ENCODE measurements around the gene ATAD5.
"Not testable (repeated sequence)": the region's sequence is repeated elsewhere in the genome, so short reads cannot be mapped to it uniquely, and the experiment has no call there.

Gene ATAD5

DNA sequence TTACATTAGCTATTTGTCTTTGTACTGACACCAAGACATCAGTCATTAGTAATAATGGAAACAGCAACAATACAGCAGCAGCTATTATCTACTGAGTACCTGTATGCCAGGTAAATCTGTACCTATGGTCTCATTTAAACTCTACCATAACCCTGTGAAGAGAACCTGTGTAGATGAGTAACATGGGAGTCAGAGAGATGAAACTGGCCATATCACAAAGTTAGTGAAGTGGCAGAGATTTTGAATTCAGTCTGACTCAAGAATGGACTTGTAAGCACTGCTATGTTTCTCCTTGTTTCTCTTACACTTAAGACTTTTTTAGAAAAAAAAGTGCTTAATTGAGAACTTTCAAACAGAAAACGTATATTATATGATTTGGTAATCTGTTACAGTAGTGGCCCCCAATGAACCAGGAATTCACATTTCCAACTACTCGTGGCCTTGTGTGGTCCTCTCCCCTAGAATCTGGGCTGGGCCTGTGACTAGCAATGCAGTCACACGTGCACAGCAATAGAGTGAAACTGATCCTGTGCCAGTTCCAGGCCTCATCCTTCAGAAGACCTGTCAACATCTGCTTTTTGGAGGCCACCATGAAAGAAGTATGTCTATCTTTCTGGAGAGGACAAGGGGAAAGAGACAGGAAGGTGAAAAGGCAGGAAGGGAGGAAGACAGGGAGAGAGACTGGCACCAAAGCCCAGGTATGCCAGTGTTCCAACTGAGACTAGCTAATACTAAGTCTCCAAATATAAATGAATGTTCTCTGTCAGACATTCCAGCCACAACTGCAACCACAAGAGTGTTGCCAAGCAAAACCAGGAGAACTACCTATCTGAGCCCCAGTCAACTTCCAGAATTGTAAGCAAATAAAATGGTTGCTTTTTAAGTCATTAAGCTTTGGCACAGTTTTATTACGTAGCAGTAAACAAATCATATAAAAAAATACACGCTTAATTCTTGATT is 19.3 kb upstream of the ATAD5 start:
- TF ChIP-seq, protein P1, sequence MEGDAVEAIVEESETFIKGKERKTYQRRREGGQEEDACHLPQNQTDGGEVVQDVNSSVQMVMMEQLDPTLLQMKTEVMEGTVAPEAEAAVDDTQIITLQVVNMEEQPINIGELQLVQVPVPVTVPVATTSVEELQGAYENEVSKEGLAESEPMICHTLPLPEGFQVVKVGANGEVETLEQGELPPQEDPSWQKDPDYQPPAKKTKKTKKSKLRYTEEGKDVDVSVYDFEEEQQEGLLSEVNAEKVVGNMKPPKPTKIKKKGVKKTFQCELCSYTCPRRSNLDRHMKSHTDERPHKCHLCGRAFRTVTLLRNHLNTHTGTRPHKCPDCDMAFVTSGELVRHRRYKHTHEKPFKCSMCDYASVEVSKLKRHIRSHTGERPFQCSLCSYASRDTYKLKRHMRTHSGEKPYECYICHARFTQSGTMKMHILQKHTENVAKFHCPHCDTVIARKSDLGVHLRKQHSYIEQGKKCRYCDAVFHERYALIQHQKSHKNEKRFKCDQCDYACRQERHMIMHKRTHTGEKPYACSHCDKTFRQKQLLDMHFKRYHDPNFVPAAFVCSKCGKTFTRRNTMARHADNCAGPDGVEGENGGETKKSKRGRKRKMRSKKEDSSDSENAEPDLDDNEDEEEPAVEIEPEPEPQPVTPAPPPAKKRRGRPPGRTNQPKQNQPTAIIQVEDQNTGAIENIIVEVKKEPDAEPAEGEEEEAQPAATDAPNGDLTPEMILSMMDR (IDR thresholded peaks at IDR 0.05; ENCODE audit: low read depth, low read length), result no peak
- peak; percentile 47 for DNase-seq (ENCODE audit: low read depth, low spot score)
- in situ Hi-C loops (cut with HindIII; ENCODE audit: low sequenced_read_pairs), result no loop called here
- no peak overlapping the region for H3K4me3 ChIP-seq (ENCODE audit: low read depth, low read length)

DNA sequence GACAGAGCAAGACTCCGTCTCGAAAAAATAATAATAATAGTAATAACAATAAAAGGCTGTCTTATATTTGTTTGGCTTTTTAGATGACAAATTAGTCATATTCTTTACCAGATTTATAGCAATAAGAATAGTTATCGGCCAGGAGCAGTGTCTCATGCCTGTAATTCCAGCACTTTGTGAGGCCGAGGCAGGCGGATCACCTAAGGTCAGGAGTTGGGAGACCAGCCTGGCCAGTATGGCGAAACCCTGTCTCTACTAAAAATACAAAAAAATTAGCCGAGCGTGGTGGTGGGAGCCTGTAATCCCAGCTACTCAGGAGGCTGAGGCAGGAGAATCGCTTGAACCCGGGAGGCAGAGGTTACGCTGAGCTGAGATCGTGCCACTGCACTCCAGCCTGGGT is 17.5 kb upstream of the ATAD5 start:
- DNase-seq (ENCODE audit: low read depth, low spot score); in situ Hi-C loops (cut with HindIII; ENCODE audit: low sequenced_read_pairs); H3K4me3 ChIP-seq (ENCODE audit: low read depth, low read length): not testable (repeated sequence)

DNA sequence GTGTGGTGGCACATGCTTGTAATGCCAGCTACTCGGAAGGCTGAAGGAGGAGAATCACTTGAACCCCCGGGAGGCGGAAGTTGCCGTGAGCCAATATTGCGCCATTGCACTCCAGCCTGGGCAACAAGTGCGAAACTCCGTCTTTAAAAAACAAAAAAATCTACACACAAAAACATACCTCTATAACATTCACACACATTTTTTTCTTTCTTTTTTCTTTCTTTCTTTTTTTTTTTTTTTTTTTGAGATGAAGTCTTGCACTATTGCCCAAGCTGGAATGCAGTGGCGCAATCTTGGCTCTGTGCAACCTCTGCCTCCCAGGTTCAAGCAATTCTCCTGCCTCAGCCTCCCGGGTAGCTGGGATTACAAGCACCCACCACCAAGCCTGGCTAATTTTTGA is 16.9 kb upstream of the ATAD5 start:
- in situ Hi-C loops (cut with HindIII; ENCODE audit: low sequenced_read_pairs); H3K4me3 ChIP-seq (ENCODE audit: low read depth, low read length); DNase-seq (ENCODE audit: low read depth, low spot score): not testable (repeated sequence)

DNA sequence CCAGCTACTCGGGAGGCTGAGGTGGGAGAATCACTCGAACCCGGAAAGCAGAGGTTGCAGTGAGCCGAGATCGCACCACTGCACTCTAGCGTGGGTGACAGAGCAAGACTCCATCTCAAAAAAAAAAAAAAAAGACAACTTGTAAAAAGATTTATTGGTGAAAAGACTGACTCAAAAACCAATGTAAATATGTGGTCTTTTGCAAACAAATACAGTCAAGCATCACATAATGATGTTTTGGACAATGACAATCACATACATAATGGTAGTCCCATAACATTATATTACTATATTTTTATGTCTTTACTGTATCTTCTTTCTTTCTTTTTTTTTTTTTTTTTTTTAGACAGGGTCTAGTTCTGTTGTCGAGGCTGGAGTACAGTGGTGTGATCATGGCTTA is 15.6 kb upstream of the ATAD5 start:
- no peak overlapping the region for H3K4me3 ChIP-seq (ENCODE audit: low read depth, low read length)
- TF ChIP-seq, protein P1 (IDR thresholded peaks at IDR 0.05; ENCODE audit: low read depth, low read length), result no peak
- in situ Hi-C loops (cut with HindIII; ENCODE audit: low sequenced_read_pairs), result no loop called here
- no peak for DNase-seq (ENCODE audit: low read depth, low spot score)

DNA sequence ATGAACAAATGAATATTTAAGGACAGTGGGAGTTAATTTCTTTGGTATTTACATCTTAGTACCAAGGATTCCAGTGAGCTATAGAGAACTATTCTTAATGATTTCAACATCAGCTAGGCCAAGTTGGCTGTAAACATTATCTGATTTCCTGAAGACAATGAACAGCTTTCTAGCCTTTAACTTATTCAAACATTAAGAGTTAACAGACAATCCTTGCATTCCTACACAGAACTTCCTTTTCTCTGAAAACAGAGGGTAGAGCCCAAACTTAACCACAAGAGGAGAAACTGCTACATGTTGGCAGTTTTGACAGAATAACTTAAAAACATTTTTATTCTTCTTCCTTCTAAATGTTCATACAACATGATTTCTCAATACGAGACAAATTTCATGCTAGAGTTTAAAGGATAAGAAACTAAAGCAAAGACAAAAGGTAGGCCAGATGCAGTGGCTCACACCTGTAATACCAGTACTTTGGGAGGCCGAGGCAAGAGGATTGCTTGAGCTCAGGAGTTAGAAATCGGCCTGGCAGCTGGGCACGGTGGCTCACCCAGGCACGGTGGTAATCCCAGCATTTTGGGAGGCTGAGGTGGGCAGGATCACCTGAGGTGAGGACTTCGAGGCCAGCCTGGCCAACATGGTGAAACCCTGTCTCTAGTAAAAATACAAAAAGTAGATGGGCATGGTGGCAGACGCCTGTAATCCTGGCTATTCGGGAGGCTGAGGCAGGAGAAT is 11.6 kb upstream of the ATAD5 start:
- in situ Hi-C loops (cut with HindIII; ENCODE audit: low sequenced_read_pairs), result no loop called here
- no peak for DNase-seq (ENCODE audit: low read depth, low spot score)
- H3K4me3 ChIP-seq (ENCODE audit: low read depth, low read length), result no peak overlapping the region

DNA sequence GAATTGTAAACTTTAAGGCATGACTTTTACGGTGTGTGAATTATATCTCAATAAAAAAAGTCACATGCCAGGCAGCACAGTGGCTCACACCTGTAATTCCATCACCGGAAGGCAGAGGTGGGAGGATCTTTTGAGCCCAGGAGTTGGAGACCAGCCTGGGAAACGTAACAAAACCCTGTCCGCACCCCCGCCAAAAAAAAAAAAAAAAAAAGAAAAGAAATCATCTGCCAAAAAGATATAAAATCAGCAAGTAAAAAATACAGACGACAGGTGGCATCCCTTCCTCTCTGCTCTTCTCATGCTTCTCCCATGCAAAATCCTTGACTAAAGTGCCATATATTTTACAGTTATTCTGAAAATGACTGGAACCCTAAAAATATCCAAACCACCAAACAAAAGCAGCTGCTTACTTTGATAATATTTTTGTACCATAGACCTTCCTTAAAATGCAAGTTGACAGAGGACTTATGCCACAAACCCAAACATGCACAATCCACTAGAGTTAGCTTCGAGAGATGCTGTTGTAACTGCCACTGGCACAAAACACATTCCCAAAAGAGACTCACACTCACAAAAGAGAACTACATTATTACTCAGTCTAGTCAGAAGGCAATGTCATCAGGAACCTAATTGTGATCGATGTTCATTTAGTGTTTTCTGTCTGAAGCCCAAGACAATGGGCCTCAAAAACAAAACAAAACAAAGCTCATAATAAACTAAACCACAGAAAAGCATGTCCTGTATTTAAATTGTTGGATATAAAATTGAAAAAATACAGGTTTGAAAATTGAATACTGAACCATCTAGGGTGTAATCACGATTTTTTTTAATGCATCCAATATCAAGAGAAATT is 9.7 kb upstream of the ATAD5 start:
- in situ Hi-C loops (cut with HindIII; ENCODE audit: low sequenced_read_pairs), result no loop called here
- DNase-seq (ENCODE audit: low read depth, low spot score), result no peak
- no peak overlapping the region for H3K4me3 ChIP-seq (ENCODE audit: low read depth, low read length)
- TF ChIP-seq, protein P1 (IDR thresholded peaks at IDR 0.05; ENCODE audit: low read depth, low read length), result no peak

More for the DNA sequence above, 11.6 kb upstream of the ATAD5 start:
- TF ChIP-seq, protein P1 (IDR thresholded peaks at IDR 0.05; ENCODE audit: low read depth, low read length), result no peak

DNA sequence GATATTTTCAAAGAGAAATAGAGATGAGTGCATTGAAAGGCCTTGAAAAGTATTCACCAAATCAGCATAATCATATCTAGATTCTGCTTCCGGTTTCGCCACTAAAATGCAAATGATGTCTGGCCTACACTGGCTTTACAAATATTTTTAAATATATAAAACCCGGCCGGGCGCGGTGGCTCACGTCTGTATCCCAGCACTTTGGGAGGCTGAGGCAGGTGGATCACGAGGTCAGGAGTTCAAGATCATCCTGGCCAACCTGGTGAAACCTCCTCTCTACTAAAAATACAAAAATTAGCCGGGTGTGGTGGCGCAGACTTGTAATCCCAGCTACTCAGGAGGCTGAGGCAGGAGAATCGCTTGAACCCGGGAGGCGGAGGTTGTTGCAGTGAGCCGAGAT is 8.8 kb upstream of the ATAD5 start:
- DNase-seq (ENCODE audit: low read depth, low spot score); in situ Hi-C loops (cut with HindIII; ENCODE audit: low sequenced_read_pairs); H3K4me3 ChIP-seq (ENCODE audit: low read depth, low read length): not testable (repeated sequence)

Measured in astrocyte of the spinal cord (primary cell).